Measurements from ENCODE around the gene GMDS. TPM values are rescaled to one million over a fixed set of nuclear protein-coding genes. Genes with fewer than 3 reads are reported as not detected.

GMDS gene
- total and polyA plus RNA-seq, 2 of the 4 experiments (the other 2 are of a cell fraction): 7.3 to 21.9 TPM

GRCh38 chr6:1736346-1737105 is 508.9 kb downstream of the GMDS start:
- intact Hi-C loops (cut with micrococcal nuclease): no loop called here
- Histone ChIP-seq H3K9me1 (ENCODE audit: insufficient read depth, low read length) (peaks cover 8% of the 10 kb centered on the region), H2BK15ac (ENCODE audit: low read depth, low read length) (no peak overlapping the region), H3K9ac (ENCODE audit: low read depth, low read length) (no peak overlapping the region), H3K27me3 (ENCODE audit: control insufficient read depth, insufficient read depth, low read length) (no peaks in the 10 kb centered on the region), H2AFZ (replicated peaks; ENCODE audit: low read length, poor library complexity) (no peak overlapping the region), H3K18ac (ENCODE audit: low read depth, low read length) (no peak overlapping the region), H4K5ac (ENCODE audit: low read depth, low read length) (no peak overlapping the region), H2AK9ac (replicated peaks; ENCODE audit: low read depth, low read length, poor library complexity) (no peak overlapping the region), H3K9me3 (ENCODE audit: control insufficient read depth, insufficient read depth, low read length) (no peaks in the 10 kb centered on the region; the same call in 1 of the 2 replicates), H4K91ac (ENCODE audit: insufficient read depth, low read depth, low read length) (no peak overlapping the region), H2BK5ac (ENCODE audit: low read depth, low read length, poor library complexity, severe bottlenecking) (no peak overlapping the region), H3K23ac (ENCODE audit: low read depth, low read length) (no peak overlapping the region), H3K56ac (ENCODE audit: extremely low read depth, insufficient read depth, low read length) (no peak overlapping the region), H3K4me3 (ENCODE audit: insufficient read depth, low read depth, low read length) (no peak overlapping the region), H3K4me1 (ENCODE audit: control insufficient read depth, insufficient read depth, low read length) (no peaks in the 10 kb centered on the region), H2BK20ac (ENCODE audit: low read depth, low read length) (no peak overlapping the region), H2BK120ac (ENCODE audit: low read depth, low read length) (no peak overlapping the region), H4K20me1 (ENCODE audit: insufficient read depth, low read length) (no peaks in the 10 kb centered on the region), H4K8ac (ENCODE audit: low read depth in 2 of 2, low read length in 2 of 2) (no peak overlapping the region), H3K4me2 (ENCODE audit: low read depth, low read length) (no peak overlapping the region), H2AK5ac (ENCODE audit: low read depth, low read length) (no peak overlapping the region), H3K4ac (ENCODE audit: low read depth, low read length) (no peak overlapping the region), H3K36me3 (ENCODE audit: control insufficient read depth, insufficient read depth, low read length) (no peaks in the 10 kb centered on the region), H3K79me1 (ENCODE audit: low read depth in 1 of 2, low read length in 2 of 2) (no peaks in the 10 kb centered on the region), H3K14ac (replicated peaks; ENCODE audit: low read depth, low read length) (no peak overlapping the region), H3K27ac (ENCODE audit: insufficient read depth, low read length) (no peak overlapping the region)
- no TSS peak for BruUV-seq (replicated peaks)
- WGBS, 2 experiments (ENCODE audit: extremely low coverage in 2 of 2, insufficient read length in 1 of 2): 20% methylated on average over 1 of the region's 6 CpGs; no CpG with 5 or more reads in 1 of the 2 experiments
- in situ Hi-C loops (cut with MboI; ENCODE audit: low sequenced_read_pairs): no loop called here
- ChIA-PET POLR2A (ENCODE audit: unreplicated experiment) (no interaction called here), CTCF (interaction anchor here (0.5 kb wide), 1 partner anchor 9 kb away, joined by 3 read pairs; no protein-coding TSS in a partner anchor)
- peak; percentile 18 for DNase-seq
- TF ChIP-seq CTCF (conservative IDR thresholded peaks at IDR 0.05; ENCODE audit: low read depth, low read length): no peak
- dilution Hi-C loops (cut with HindIII; ENCODE audit: low sequenced_read_pairs, unreplicated experiment): no loop called here
- peak; percentile 64 for ATAC-seq (ENCODE audit: low read depth)
